WTC11 (cell line): ENCODE results near the gene TCAIM. TPM values are rescaled to one million over a fixed set of nuclear protein-coding genes. Genes with fewer than 3 reads are reported as not detected.
"Not testable (repeated sequence)": the region's sequence is repeated elsewhere in the genome, so short reads cannot be mapped to it uniquely, and the experiment has no call there.

Experiments
- ATAC-seq: fragments of 200-7000 bp; cut with Tn5 transposase; 2 replicates; pipeline ENCODE4 v1.10.0; 2021; ENCODE audit warnings: mild to moderate bottlenecking, moderate library complexity
- CTCF ChIA-PET: fragments of 300-600 bp; sonication (Branson Sonifier 250); formaldehyde crosslinking; loops from one replicate; lab custom pipeline; 2021; ENCODE audit warnings: antibody characterized with exemption; lab: Charles Lee
- POLR2A ChIA-PET: fragments of 350-600 bp; sonication (Branson Sonifier 250); formaldehyde crosslinking; loops from one replicate; lab custom pipeline; 2021; ENCODE audit warnings: antibody characterized with exemption; lab: Charles Lee
- DNase-seq: peaks from one replicate; pipeline ENCODE4 v3.0.0; 2021; ENCODE audit warnings: low spot score
- H3K27ac Mint-ChIP-seq: 2 replicates; pipeline ENCODE4 v1.8.0; 2021; ENCODE audit warnings: mixed read lengths
- H3K27me3 Mint-ChIP-seq: 2 replicates; pipeline ENCODE4 v1.8.0; 2021; ENCODE audit warnings: low read depth, mild to moderate bottlenecking, moderate library complexity, mixed read lengths
- H3K36me3 Mint-ChIP-seq: 2 replicates; pipeline ENCODE4 v1.8.0; 2021; ENCODE audit warnings: mixed read lengths
- H3K4me1 Mint-ChIP-seq: 2 replicates; pipeline ENCODE4 v1.8.0; 2022; ENCODE audit warnings: mixed read lengths
- H3K4me3 Mint-ChIP-seq: 2 replicates; pipeline ENCODE4 v1.8.0; 2021; ENCODE audit warnings: mild to moderate bottlenecking, moderate library complexity, mixed read lengths
- H3K9me3 Mint-ChIP-seq: 2 replicates; pipeline ENCODE4 v1.8.0; 2021; ENCODE audit warnings: mixed read lengths
- ATF6 ChIP-seq: sonication (generic); formaldehyde crosslinking; IDR thresholded peaks from 2 replicates; pipeline ENCODE4 v1.8.1; 2023; ENCODE audit warnings: mild to moderate bottlenecking, missing genetic modification reagents
- E2F4 ChIP-seq: sonication (generic); formaldehyde crosslinking; IDR thresholded peaks from 2 replicates; pipeline ENCODE4 v1.8.1; 2022; ENCODE audit warnings: low read depth, mild to moderate bottlenecking, moderate library complexity, missing genetic modification reagents, borderline replicate concordance
- ERG ChIP-seq: fragments of 250-450 bp; sonication (Bioruptor Pico); IDR thresholded peaks from 2 replicates; pipeline ENCODE4 v1.8.0; 2021; ENCODE audit warnings: mild to moderate bottlenecking
- ETV6 ChIP-seq: sonication (generic); formaldehyde crosslinking; IDR thresholded peaks from 2 replicates; pipeline ENCODE4 v1.8.1; 2022; ENCODE audit warnings: mild to moderate bottlenecking, missing genetic modification reagents
- FOXJ3 ChIP-seq: sonication (generic); formaldehyde crosslinking; IDR thresholded peaks from 2 replicates; pipeline ENCODE4 v1.9.0; 2021; ENCODE audit warnings: missing genetic modification reagents, mild to moderate bottlenecking, borderline replicate concordance
- FOXP1 ChIP-seq: sonication (generic); formaldehyde crosslinking; IDR thresholded peaks from 2 replicates; pipeline ENCODE4 v1.8.0; 2022; ENCODE audit warnings: missing genetic modification reagents, mild to moderate bottlenecking, moderate library complexity, borderline replicate concordance
- HMGA2 ChIP-seq: fragments of 250-450 bp; sonication (Bioruptor Pico); IDR thresholded peaks from 2 replicates; pipeline ENCODE4 v1.4.0; 2021; ENCODE audit warnings: mild to moderate bottlenecking, moderate library complexity
- IRF2 ChIP-seq: sonication (generic); formaldehyde crosslinking; IDR thresholded peaks from 2 replicates; pipeline ENCODE4 v1.8.0; 2022; ENCODE audit warnings: low read depth, missing genetic modification reagents, borderline replicate concordance
- JUN ChIP-seq: sonication (generic); formaldehyde crosslinking; IDR thresholded peaks from 2 replicates; pipeline ENCODE4 v1.8.0; 2023; ENCODE audit warnings: mild to moderate bottlenecking, missing genetic modification reagents
- MLX ChIP-seq: sonication (generic); formaldehyde crosslinking; IDR thresholded peaks from 2 replicates; pipeline ENCODE4 v1.8.1; 2023; ENCODE audit warnings: mild to moderate bottlenecking, missing genetic modification reagents, moderate library complexity
- MYBL2 ChIP-seq: sonication (generic); formaldehyde crosslinking; IDR thresholded peaks from 2 replicates; pipeline ENCODE4 v1.8.1; 2023; ENCODE audit warnings: mild to moderate bottlenecking, moderate library complexity, missing genetic modification reagents
- NFYB ChIP-seq: sonication (generic); formaldehyde crosslinking; conservative IDR thresholded peaks from 2 replicates; pipeline ENCODE4 v1.8.0; 2022; ENCODE audit warnings: low read depth, missing genetic modification reagents
- SMAD3 ChIP-seq: sonication (generic); formaldehyde crosslinking; IDR thresholded peaks from 2 replicates; pipeline ENCODE4 v1.8.0; 2022; ENCODE audit warnings: missing genetic modification reagents, mild to moderate bottlenecking, borderline replicate concordance
- SMAD4 ChIP-seq: sonication (generic); formaldehyde crosslinking; IDR thresholded peaks from 2 replicates; pipeline ENCODE4 v1.8.0; 2022; ENCODE audit warnings: mild to moderate bottlenecking, missing genetic modification reagents
- ZNF138 ChIP-seq: sonication (generic); formaldehyde crosslinking; conservative IDR thresholded peaks from 2 replicates; pipeline ENCODE4 v1.8.1; 2022; ENCODE audit warnings: mild to moderate bottlenecking, moderate library complexity, missing genetic modification reagents
- ZNF263 ChIP-seq: sonication (generic); formaldehyde crosslinking; IDR thresholded peaks from 2 replicates; pipeline ENCODE4 v1.8.1; 2022; ENCODE audit warnings: low read depth, mild to moderate bottlenecking, moderate library complexity, missing genetic modification reagents
- ZNF317 ChIP-seq: sonication (generic); formaldehyde crosslinking; IDR thresholded peaks from 2 replicates; pipeline ENCODE4 v1.8.1; 2023; ENCODE audit warnings: low read depth, mild to moderate bottlenecking, moderate library complexity, missing genetic modification reagents, borderline replicate concordance
- total RNA-seq: library from RNA; stranded (reverse); gene quantifications from 3 replicates; pipeline ENCODE4 v1.2.3, GENCODE V29; 2021
- TF ChIP-seq, protein P1 (sequence below): sonication (generic); formaldehyde crosslinking; conservative IDR thresholded peaks from 2 replicates; pipeline ENCODE4 v1.8.1; 2023; ENCODE audit warnings: mild to moderate bottlenecking, low read depth, missing genetic modification reagents, moderate library complexity
- TF ChIP-seq, protein P2 (sequence below): sonication (generic); formaldehyde crosslinking; IDR thresholded peaks from 2 replicates; pipeline ENCODE4 v1.8.1; 2023; ENCODE audit warnings: mild to moderate bottlenecking, missing genetic modification reagents
- TF ChIP-seq, protein P3 (sequence below): sonication (generic); formaldehyde crosslinking; IDR thresholded peaks from 2 replicates; pipeline ENCODE4 v1.8.0; 2022; ENCODE audit warnings: missing genetic modification reagents

TCAIM gene
- total RNA-seq, 1 experiment from 2014 or later: 18.9 TPM

- CTCF ChIA-PET, H3K9me3 Mint-ChIP-seq, H3K4me1 Mint-ChIP-seq, H3K4me3 Mint-ChIP-seq, H3K27ac Mint-ChIP-seq, POLR2A ChIA-PET, H3K27me3 Mint-ChIP-seq, DNase-seq, ATAC-seq, H3K36me3 Mint-ChIP-seq: not testable (repeated sequence)
Measured at GRCh38 chr3:44398271-44398670, 59.7 kb downstream of the TCAIM start.

DNA sequence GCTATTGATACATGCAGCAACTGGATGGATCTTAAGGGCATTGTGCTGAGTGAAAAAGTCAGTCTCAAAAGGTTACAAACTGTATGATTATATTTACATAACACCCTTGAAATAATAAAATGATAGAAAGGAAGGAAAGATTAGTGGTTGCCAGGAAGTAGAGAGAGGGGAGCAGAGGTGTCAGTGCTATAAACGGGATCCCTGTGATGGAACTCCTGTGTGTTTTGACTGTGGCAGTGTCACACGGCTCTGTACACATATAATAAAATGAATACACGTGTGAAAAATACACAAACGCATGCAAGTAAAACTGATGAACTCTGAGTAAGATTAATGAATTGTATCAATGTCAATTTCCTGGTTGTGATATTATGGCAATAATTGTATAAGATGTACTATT, 60.3 kb downstream of the TCAIM start:
- Mint-ChIP-seq H3K27ac (no peak overlapping the region), H3K4me3 (no peak overlapping the region)
- TF ChIP-seq ZNF138 (CRISPR knock-in tag) (no peak), MYBL2 (CRISPR knock-in tag) (no peak), FOXP1 (CRISPR knock-in tag) (no peak), ETV6 (CRISPR knock-in tag) (no peak), FOXJ3 (CRISPR knock-in tag) (no peak), SMAD3 (CRISPR knock-in tag) (no peak), ZNF317 (CRISPR knock-in tag) (no peak), ATF6 (no peak), HMGA2 (no peak), ZNF263 (no peak), E2F4 (CRISPR knock-in tag) (no peak), NFYB (no peak), JUN (no peak), IRF2 (CRISPR knock-in tag) (no peak), MLX (CRISPR knock-in tag) (no peak), SMAD4 (no peak), ERG (no peak)
- TF ChIP-seq, protein P1, sequence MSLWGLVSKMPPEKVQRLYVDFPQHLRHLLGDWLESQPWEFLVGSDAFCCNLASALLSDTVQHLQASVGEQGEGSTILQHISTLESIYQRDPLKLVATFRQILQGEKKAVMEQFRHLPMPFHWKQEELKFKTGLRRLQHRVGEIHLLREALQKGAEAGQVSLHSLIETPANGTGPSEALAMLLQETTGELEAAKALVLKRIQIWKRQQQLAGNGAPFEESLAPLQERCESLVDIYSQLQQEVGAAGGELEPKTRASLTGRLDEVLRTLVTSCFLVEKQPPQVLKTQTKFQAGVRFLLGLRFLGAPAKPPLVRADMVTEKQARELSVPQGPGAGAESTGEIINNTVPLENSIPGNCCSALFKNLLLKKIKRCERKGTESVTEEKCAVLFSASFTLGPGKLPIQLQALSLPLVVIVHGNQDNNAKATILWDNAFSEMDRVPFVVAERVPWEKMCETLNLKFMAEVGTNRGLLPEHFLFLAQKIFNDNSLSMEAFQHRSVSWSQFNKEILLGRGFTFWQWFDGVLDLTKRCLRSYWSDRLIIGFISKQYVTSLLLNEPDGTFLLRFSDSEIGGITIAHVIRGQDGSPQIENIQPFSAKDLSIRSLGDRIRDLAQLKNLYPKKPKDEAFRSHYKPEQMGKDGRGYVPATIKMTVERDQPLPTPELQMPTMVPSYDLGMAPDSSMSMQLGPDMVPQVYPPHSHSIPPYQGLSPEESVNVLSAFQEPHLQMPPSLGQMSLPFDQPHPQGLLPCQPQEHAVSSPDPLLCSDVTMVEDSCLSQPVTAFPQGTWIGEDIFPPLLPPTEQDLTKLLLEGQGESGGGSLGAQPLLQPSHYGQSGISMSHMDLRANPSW (CRISPR knock-in tag): no peak
- TF ChIP-seq, protein P2, sequence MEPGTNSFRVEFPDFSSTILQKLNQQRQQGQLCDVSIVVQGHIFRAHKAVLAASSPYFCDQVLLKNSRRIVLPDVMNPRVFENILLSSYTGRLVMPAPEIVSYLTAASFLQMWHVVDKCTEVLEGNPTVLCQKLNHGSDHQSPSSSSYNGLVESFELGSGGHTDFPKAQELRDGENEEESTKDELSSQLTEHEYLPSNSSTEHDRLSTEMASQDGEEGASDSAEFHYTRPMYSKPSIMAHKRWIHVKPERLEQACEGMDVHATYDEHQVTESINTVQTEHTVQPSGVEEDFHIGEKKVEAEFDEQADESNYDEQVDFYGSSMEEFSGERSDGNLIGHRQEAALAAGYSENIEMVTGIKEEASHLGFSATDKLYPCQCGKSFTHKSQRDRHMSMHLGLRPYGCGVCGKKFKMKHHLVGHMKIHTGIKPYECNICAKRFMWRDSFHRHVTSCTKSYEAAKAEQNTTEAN (CRISPR knock-in tag): no peak
- TF ChIP-seq, protein P3, sequence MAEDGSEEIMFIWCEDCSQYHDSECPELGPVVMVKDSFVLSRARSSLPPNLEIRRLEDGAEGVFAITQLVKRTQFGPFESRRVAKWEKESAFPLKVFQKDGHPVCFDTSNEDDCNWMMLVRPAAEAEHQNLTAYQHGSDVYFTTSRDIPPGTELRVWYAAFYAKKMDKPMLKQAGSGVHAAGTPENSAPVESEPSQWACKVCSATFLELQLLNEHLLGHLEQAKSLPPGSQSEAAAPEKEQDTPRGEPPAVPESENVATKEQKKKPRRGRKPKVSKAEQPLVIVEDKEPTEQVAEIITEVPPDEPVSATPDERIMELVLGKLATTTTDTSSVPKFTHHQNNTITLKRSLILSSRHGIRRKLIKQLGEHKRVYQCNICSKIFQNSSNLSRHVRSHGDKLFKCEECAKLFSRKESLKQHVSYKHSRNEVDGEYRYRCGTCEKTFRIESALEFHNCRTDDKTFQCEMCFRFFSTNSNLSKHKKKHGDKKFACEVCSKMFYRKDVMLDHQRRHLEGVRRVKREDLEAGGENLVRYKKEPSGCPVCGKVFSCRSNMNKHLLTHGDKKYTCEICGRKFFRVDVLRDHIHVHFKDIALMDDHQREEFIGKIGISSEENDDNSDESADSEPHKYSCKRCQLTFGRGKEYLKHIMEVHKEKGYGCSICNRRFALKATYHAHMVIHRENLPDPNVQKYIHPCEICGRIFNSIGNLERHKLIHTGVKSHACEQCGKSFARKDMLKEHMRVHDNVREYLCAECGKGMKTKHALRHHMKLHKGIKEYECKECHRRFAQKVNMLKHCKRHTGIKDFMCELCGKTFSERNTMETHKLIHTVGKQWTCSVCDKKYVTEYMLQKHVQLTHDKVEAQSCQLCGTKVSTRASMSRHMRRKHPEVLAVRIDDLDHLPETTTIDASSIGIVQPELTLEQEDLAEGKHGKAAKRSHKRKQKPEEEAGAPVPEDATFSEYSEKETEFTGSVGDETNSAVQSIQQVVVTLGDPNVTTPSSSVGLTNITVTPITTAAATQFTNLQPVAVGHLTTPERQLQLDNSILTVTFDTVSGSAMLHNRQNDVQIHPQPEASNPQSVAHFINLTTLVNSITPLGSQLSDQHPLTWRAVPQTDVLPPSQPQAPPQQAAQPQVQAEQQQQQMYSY (CRISPR knock-in tag): no peak
- TF ChIP-seq, all 79 proteins: peak for 0
- no peaks in the 10 kb centered on the region for H3K27me3 Mint-ChIP-seq
- no peaks in the 10 kb centered on the region for H3K9me3 Mint-ChIP-seq
- peaks cover 2% of the 10 kb centered on the region; the same call in 1 of the 2 replicates for H3K4me1 Mint-ChIP-seq
- ChIA-PET CTCF (no interaction called here), POLR2A (no interaction called here)
- ATAC-seq: no peak
- H3K36me3 Mint-ChIP-seq: no peaks in the 10 kb centered on the region
- DNase-seq: no peak
